ENCODE data around the gene UBE2L5.

GRCh38 chr13:30415430-30416030 lies 6.8 kb upstream of the UBE2L5 start:
- TF ChIP-seq CTCF (IDR thresholded peaks at IDR 0.05) (no peak), ZNF671 (CRISPR knock-in tag; IDR thresholded peaks at IDR 0.05) (no peak), ATF3 (CRISPR knock-in tag; conservative IDR thresholded peaks at IDR 0.05) (no peak), MAX (CRISPR knock-in tag; IDR thresholded peaks at IDR 0.05) (no peak), NFE2L1 (CRISPR knock-in tag; IDR thresholded peaks at IDR 0.05) (no peak), SP1 (CRISPR knock-in tag; conservative IDR thresholded peaks at IDR 0.05) (no peak), GABPB1 (CRISPR knock-in tag; IDR thresholded peaks at IDR 0.05) (no peak), ZNF396 (CRISPR knock-in tag; IDR thresholded peaks at IDR 0.05; ENCODE audit: borderline replicate concordance) (no peak), E2F5 (CRISPR knock-in tag; IDR thresholded peaks at IDR 0.05) (no peak), RORB (CRISPR knock-in tag; IDR thresholded peaks at IDR 0.05) (no peak), ATF6 (CRISPR knock-in tag; IDR thresholded peaks at IDR 0.05) (no peak)

All from WTC11 (cell line).